Right renal cortex interstitium (tissue), 3 donors: Measurements from ENCODE around the gene OLFML1. TPM values are rescaled to one million over a fixed set of nuclear protein-coding genes. Genes with fewer than 3 reads are reported as not detected.

ENCODE experiments used
- DNase-seq, 3 donors: peaks; one replicate each; pipeline ENCODE4 v3.0.0-alpha.2; 2013; ENCODE audit warnings: low read depth in 3 of 3, low spot score in 2 of 3
- polyA plus RNA-seq, 3 donors: library from polyadenylated mRNA; unstranded; fragments of 120-200 nt; gene quantifications; one replicate each; pipeline ENCODE4 v1.2.1, GENCODE V29; 2013; ENCODE audit not compliant: insufficient read length in 3 of 3

Gene OLFML1
- 10 to 100 TPM; 38.7 to 40.7 (median 38.8) TPM for polyA plus RNA-seq

DNA sequence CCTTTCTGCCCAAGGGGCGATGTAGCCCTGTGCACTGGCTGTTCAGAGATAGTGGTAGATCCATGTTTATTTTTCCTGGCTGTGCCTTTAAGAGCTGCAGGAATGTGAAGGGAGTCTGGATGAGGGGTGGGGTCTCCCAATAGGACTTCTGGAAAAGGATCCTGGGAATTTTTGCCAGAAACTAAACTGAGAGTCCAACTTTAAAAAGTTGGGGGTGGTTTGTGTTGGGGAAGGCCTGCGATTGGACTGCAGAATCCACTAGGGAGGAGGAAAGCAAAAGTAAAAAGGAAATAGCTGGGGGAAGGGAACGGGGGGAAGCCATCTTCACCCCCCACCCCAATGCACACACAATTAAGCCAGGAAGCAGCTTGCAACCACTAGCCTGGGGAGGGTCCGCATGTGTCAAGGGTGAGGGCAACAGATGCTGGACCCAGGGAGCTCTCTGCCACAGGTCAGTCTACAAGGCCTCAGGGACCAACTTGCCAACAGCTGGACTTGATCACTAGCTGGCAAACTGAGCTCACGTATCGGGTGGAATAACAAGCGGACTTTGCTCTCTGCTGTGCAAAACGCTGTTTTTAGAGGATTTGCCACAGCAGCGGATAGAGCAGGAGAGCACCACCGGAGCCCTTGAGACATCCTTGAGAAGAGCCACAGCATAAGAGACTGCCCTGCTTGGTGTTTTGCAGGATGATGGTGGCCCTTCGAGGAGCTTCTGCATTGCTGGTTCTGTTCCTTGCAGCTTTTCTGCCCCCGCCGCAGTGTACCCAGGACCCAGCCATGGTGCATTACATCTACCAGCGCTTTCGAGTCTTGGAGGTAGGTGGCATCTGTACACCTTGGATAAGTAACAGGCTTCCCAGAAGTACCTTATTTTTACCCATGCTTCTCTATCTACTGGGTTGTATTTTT lies at the start of gene OLFML1:
OLFML1 (plus strand) TSS at position 321 of the 912 bp plus-strand sequence; CDS start at position 691, 370 bp downstream.
- DNase-seq: peak; percentile 39 to 54 (median 45)

GRCh38 chr11:7436146-7436545 lies 49.2 kb upstream of the OLFML1 start:
- DNase-seq: no peak

DNA sequence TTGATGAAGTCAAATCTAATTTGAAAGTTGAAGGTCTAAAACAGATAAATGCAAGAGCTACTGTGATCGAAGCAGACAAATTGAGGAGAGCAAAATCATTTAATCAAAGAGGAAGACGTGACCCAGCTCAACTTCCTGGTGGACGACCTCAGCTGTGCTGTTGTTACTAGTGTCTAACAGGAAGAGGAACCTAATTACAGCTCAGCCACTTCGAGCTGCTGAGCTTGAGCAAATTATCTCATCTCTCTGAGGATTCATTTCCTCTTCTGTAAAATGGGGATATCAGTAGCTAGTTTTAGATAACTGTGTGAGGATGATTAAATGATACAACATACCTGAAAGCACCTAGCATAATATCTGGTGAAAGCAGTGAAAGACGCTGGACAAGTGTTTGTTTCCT lies 48.6 kb upstream of the OLFML1 start:
- DNase-seq: no peak

- no peak for DNase-seq
These were observed 47.6 kb upstream of the OLFML1 start for GRCh38 chr11:7437696-7438095.

GRCh38 chr11:7439746-7440320 lies 45.5 kb upstream of the OLFML1 start:
- DNase-seq: no peak

GRCh38 chr11:7442588-7443215 lies 42.6 kb upstream of the OLFML1 start:
- DNase-seq: peak in 1 of 3 donors; percentile 18

DNA sequence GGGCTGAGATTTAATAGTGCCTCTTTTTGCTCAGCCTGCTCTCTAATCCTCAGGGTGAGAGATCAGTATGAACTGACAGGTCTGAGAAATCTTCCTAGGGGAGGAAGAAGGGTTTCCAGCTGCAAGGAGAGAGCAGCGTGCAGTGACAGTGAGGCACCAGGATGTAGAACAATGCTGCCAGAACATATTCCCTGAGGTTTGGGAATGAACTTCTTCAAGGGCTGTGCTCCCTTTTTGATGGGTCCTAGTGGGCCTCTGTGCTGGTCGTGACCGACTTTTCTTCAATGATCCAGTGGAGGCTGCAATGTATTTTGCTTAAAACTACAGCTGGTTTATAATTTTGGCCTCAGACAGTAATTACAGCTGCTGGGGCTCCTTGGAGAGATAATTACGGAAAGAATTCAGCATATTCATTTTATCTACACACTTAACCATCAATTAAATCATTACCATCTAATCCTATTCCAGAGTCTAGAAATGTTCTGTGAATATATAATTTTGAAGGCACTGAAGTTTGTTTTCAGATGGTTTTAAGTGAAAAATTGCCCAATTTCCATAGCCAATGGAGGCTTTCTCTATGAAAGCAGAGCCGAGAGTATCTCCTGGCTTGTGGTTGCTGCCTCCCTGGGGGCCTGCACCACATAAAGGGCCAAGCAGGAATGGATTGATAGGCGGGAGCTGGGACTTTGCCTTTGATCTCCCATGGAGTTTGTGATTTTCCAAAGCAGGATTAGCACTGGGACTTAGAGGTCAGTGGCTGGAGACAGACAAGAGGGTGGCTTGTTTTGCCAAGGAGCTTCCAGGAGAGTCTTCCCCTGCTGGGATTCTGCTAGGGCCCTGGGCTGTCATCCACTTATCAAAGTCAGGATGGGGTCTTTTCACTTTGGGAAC lies 41.0 kb upstream of the OLFML1 start:
- DNase-seq: no peak

GRCh38 chr11:7445564-7445963 lies 39.7 kb upstream of the OLFML1 start:
- DNase-seq: no peak

DNA sequence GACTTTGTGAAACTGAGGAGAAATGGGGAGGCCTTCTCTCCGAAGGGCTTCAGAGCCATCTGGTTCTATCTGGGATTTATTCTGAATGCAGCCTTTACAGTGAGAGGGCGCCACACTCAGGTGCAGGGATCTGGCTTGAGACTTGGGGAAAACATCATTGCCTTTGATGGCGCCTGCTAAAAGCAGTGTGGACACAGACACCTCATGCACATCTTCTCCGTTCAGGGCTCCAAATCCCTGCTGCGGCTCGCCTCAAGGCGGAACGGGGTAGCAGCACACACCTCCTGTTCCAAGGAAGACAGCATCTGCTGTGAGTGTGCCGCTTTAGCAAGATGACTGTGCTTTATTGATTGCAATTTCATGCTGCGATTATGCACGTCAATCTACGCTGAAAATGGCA lies 37.1 kb upstream of the OLFML1 start:
- no peak for DNase-seq

GRCh38 chr11:7449211-7449840 lies 36.0 kb upstream of the OLFML1 start:
- DNase-seq: no peak

DNA sequence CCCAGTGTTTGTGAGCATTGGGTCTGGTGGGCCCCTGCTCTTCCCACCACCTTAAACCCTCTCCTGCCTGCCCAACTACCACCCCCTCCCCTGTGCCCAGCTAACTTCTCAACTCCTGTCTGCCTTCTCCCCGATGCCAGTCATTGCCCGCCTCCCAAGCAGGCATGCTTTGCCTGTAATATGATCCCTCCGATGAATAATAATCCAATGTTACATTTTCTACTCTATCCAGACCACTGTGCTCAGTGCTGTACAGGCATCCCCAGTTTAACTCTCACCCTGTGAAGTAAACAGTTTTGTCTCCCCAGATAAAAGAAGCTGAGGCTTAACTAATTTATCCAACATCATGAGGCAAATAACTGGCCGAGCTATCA lies 35.5 kb upstream of the OLFML1 start:
- DNase-seq: no peak

DNA sequence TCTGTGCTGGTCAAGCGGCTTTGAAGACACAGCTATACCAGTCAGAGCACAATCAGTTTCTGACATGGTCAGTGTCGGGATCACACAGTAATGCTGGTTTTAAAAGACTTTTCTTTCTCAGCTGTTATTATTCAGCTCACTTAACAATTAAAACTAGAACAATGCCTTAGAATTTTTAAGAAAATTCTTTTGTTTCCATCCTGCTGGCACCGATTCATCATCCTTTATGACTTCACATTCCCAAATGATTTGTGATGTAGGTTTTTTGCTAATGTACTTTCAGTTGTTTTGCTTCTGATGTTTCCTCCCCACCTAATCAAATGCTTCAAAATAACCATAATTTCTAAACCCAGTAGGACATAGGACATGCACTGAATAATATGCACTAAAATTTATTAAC lies 34.5 kb upstream of the OLFML1 start:
- no peak for DNase-seq

- DNase-seq: no peak
These were observed 33.8 kb upstream of the OLFML1 start for GRCh38 chr11:7451520-7451919.

DNA sequence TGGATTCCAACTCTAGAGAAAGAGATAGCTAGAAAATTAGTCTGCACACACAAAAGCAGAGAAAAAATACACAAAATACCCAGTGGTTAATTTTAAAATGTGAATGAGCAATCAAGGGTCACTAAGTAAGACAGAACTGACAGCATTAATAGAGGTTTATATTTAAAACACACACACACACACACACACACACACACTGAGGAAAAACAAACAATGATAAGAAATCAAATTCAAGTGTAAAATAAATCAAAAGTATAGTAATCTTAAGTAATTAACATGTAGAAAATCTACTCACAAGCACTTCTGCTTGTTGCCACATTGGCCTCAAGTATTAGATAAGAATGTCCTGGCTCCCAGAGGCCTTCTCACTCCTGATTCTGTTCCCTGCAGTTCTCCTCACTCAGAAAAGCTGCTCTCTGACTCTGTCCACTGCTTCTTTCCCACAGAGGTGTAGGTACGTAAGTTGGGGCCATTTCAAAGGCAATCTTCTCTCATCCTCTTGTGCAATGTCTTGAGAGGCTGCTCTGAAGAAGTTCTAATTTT lies 33.3 kb upstream of the OLFML1 start:
- no peak for DNase-seq

GRCh38 chr11:7454854-7455253 lies 30.5 kb upstream of the OLFML1 start:
- DNase-seq: no peak

DNA sequence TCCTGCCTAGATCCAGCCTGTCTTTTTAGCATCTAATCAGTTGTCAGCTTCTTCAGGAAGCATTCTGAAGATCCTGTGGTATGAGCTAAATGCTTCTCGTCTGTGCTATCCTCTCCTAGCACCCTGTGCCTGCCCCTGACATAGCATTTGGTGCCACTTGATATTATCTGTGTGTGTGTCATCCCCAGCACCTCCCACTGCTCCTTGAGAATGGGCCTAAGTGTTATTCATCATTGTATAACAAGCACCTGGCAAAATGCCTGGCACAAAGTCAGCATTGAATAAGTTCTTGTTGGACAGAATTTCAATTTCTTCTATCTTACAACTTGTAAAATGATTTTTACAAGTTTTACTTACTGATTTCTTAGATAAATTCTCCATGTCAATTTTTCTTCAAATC lies 28.1 kb upstream of the OLFML1 start:
- no peak for DNase-seq

- DNase-seq: no peak
These were observed 22.6 kb upstream of the OLFML1 start for GRCh38 chr11:7462706-7463105.

DNA sequence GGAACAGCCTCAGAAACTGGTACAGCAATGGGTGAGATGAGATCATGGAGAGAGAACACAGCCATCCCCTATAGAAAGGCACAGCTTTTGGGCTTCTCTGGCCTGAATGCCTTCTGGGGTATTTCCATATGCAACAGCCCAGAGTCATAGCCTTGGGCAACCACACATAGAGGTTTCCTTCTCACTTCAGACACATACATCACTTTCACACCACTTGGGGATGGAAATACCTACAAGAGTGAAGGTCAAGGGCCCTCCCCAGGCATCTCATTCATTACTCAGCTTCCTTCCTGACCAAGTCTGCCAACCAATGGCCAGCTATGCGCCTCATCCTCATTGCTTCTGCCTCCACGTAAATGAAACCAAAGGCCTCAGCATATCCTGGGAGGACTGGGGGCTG lies 17.7 kb upstream of the OLFML1 start:
- no peak for DNase-seq

- DNase-seq: no peak
These were observed 15.9 kb upstream of the OLFML1 start for GRCh38 chr11:7469351-7469865.

DNA sequence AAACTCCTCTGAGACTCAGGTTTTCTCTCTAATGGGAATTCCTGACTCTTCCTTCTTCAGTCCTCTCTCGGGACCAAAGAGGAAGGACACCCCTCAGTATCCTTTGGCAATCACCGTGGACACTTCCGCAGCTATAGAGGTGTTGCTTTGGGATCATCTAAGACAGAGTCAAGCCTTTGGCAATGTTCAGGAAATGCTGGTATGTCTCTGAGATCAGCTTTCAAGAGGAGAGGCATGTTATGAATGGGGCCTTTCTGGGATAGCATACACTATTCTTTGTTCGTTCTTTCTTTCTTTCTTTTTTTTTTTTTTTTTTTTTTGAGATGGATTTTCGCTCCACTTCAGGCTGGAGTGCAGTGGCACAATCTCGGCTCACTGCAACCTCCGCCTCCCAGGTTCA lies 14.2 kb upstream of the OLFML1 start:
- DNase-seq: no peak
